GM23248 (cell line): ENCODE data around the gene PSD. TPM values are rescaled to one million over a fixed set of nuclear protein-coding genes. Genes with fewer than 3 reads are reported as not detected.
A peak's percentile ranks its signal among the peaks of the same experiment; 100 is the strongest.

Experiments used
- DNase-seq: peaks from one replicate; pipeline ENCODE4 v3.0.0-alpha.2; 2015
- H2AFZ ChIP-seq: fragments of 200-600 bp; sonication (generic); 2 replicates; pipeline ENCODE4 v1.6.1; 2016; ENCODE audit warnings: antibody characterized with exemption
- H3F3A ChIP-seq: fragments of 200-600 bp; sonication (generic); 2 replicates; pipeline ENCODE4 v1.6.1; 2016; ENCODE audit warnings: mild to moderate bottlenecking, antibody characterized with exemption, mixed run types; ENCODE audit not compliant: insufficient read depth
- H3K27ac ChIP-seq: fragments of 200-600 bp; sonication (generic); 2 replicates; pipeline ENCODE4 v1.5.1; 2016; ENCODE audit warnings: mild to moderate bottlenecking
- H3K27me3 ChIP-seq: fragments of 200-600 bp; sonication (generic); replicated peaks from 2 replicates; pipeline ENCODE4 v1.6.1; 2016; ENCODE audit warnings: mild to moderate bottlenecking; ENCODE audit not compliant: insufficient read depth
- H3K36me3 ChIP-seq: fragments of 200-600 bp; sonication (generic); 2 replicates; pipeline ENCODE4 v1.6.1; 2016; ENCODE audit warnings: low read depth, mild to moderate bottlenecking
- H3K4me1 ChIP-seq: fragments of 200-600 bp; sonication (generic); 2 replicates; pipeline ENCODE4 v1.6.1; 2016; ENCODE audit warnings: mild to moderate bottlenecking; ENCODE audit not compliant: insufficient read depth
- H3K4me2 ChIP-seq: fragments of 200-600 bp; sonication (generic); one replicate; pipeline ENCODE4 v1.6.1; 2016; ENCODE audit warnings: mild to moderate bottlenecking; ENCODE audit not compliant: unreplicated experiment
- H3K4me3 ChIP-seq: fragments of 200-600 bp; sonication (generic); 2 replicates; pipeline ENCODE4 v1.5.1; 2016; ENCODE audit warnings: mild to moderate bottlenecking
- H3K79me2 ChIP-seq: fragments of 200-600 bp; sonication (generic); 2 replicates; pipeline ENCODE4 v1.6.1; 2016; ENCODE audit warnings: mild to moderate bottlenecking; ENCODE audit not compliant: insufficient read depth
- H3K9ac ChIP-seq: fragments of 200-600 bp; sonication (generic); 2 replicates; pipeline ENCODE4 v1.6.1; 2016; ENCODE audit warnings: mild to moderate bottlenecking
- H3K9me2 ChIP-seq: fragments of 200-600 bp; sonication (generic); 2 replicates; pipeline ENCODE4 v1.6.1; 2016; ENCODE audit warnings: mixed run types, mild to moderate bottlenecking, moderate library complexity; ENCODE audit not compliant: insufficient read depth
- H3K9me3 ChIP-seq: fragments of 200-600 bp; sonication (generic); one replicate; pipeline ENCODE4 v1.6.1; 2017; ENCODE audit warnings: low read depth
- H4K20me1 ChIP-seq: fragments of 200-600 bp; sonication (generic); 2 replicates; pipeline ENCODE4 v1.6.0; 2016; ENCODE audit not compliant: insufficient read depth
- EZH2 ChIP-seq: fragments of 200-600 bp; sonication (generic); IDR thresholded peaks from 2 replicates; pipeline ENCODE4 v1.6.1; 2018; ENCODE audit warnings: antibody characterized with exemption, mild to moderate bottlenecking; ENCODE audit not compliant: insufficient read depth, poor library complexity, severe bottlenecking
- EZH2phosphoT487 ChIP-seq: fragments of 200-600 bp; sonication (generic); IDR thresholded peaks from 2 replicates; pipeline ENCODE4 v1.6.1; 2018; ENCODE audit warnings: antibody characterized with exemption, moderate library complexity, mild to moderate bottlenecking, low read depth; ENCODE audit not compliant: insufficient read depth
- WGBS, 2 experiments: methylation state at CpG; one replicate each; pipeline ENCODE4 v1.1.6; 2015 to 2017; ENCODE audit warnings: low lambda C conversion rate in 2 of 2, low coverage in 1 of 2; ENCODE audit errors: missing lambda C conversion rate in 2 of 2; 5-methylcytosine and 5-hydroxymethylcytosine counted together
- in situ Hi-C: fragments of 300-500 bp; cut with MboI; formaldehyde crosslinking; loops from 2 replicates; pipeline ENCODE4 v1.15.0; 2020
- polyA plus RNA-seq: library from polyadenylated mRNA; unstranded; fragments of >200 nt; fragmentation: Nextera tagmentation; extraction: Ambion mirVana; gene quantifications from 2 replicates; pipeline ENCODE4 v1.2.1, GENCODE V29; 2016
- total RNA-seq: library from RNA; depleted of rRNA; stranded (reverse); fragments of >200 nt; shearing (Covaris generic); gene quantifications from 2 replicates; pipeline ENCODE4 v1.2.3, GENCODE V29; 2014

Gene PSD
- total and polyA plus RNA-seq, 2 experiments from 2014 or later = 1.8 to 11.3 TPM

DNA sequence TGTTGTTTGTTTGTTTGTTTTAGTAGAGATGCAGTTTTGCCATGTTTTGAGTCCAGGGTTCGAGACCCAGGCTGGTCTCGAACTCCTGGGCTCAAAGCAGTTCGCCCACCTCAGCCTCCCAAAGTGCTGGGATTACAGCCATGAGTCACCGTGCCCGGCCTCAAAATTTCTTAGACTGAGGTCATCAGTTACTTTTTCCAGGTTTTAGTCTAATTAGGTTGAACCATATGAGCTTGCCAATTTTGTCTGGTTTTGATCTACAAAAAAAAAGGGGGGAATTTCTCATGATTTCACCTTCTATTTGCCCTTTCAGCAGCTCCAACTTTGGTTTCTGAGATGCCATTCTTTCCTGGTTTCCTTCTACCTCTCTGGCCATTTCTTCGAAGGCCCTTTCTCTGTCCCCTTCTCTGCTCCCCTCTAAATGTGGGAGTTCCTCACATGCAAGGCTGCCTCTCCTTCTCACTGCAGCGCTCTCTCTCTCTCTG is 8.3 kb upstream of the PSD start:
- Histone ChIP-seq H3K9me2 (no peaks in the 10 kb centered on the region), H4K20me1 (no peaks in the 10 kb centered on the region), H2AFZ (no peak overlapping the region), H3K27me3 (no peaks in the 10 kb centered on the region), H3K27ac (no peak overlapping the region), H3K79me2 (peaks cover 24% of the 10 kb centered on the region), H3K36me3 (no peaks in the 10 kb centered on the region), H3K9me3 (no peaks in the 10 kb centered on the region), H3K4me1 (peaks cover 23% of the 10 kb centered on the region; the same call in 1 of the 2 replicates), H3F3A (peaks cover 12% of the 10 kb centered on the region; the same call in 1 of the 2 replicates), H3K4me2 (no peak overlapping the region), H3K4me3 (no peak overlapping the region), H3K9ac (no peak overlapping the region)
- DNase-seq = peak; percentile 53
- WGBS, 2 experiments = 62% methylated on average over 7 of the region's 7 CpGs
- no peak for TF ChIP-seq EZH2phosphoT487
- TF ChIP-seq EZH2 = no peak
- in situ Hi-C loops = no loop called here

GRCh38 chr10:102425444-102425843 is 6.9 kb upstream of the PSD start:
- DNase-seq = no peak
- TF ChIP-seq EZH2phosphoT487 (no peak), EZH2 (no peak)
- H3K9me3 ChIP-seq = no peaks in the 10 kb centered on the region
- H3K27me3 ChIP-seq = no peaks in the 10 kb centered on the region
- H3K4me1 ChIP-seq = peaks cover 17% of the 10 kb centered on the region; the same call in 1 of the 2 replicates
- H3K79me2 ChIP-seq = peaks cover 10% of the 10 kb centered on the region; the same call in 1 of the 2 replicates
- no peak overlapping the region for H3K9ac ChIP-seq
- H3K27ac ChIP-seq = no peak overlapping the region
- in situ Hi-C loops = no loop called here
- H3K4me2 ChIP-seq = no peak overlapping the region
- 83 to 100% methylated on average over 1 of the region's 1 CpG for WGBS, 2 experiments
- H2AFZ ChIP-seq = no peak overlapping the region
- H4K20me1 ChIP-seq = no peaks in the 10 kb centered on the region
- H3K4me3 ChIP-seq = no peak overlapping the region
- no peaks in the 10 kb centered on the region for H3K9me2 ChIP-seq
- no peaks in the 10 kb centered on the region for H3K36me3 ChIP-seq
- peaks cover 13% of the 10 kb centered on the region; the same call in 1 of the 2 replicates for H3F3A ChIP-seq

DNA sequence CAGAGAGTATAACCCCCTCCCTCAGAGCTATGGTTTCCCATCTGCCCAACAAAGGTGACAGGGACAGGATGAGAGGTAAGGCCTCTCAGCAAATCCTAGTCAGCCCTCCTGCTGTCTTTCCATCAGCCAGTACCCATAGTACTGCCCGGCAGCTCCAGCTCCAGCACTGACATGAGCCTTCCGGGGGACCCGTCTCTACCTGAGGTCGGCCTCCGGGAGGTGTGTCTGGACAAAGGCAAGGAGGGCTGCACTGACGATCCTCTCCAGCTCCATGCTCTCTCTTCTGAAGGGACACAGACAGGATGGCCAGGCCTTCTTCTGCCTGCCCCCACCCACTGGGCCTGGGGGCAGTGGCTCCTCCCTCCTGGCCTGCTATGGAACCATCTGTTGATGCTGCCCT is 6.3 kb upstream of the PSD start:
- H3K27ac ChIP-seq = no peak overlapping the region
- TF ChIP-seq EZH2 (no peak), EZH2phosphoT487 (no peak)
- no peaks in the 10 kb centered on the region for H3K27me3 ChIP-seq
- H3K79me2 ChIP-seq = peaks cover 6% of the 10 kb centered on the region; the same call in 1 of the 2 replicates
- peaks cover 18% of the 10 kb centered on the region for H3F3A ChIP-seq
- H4K20me1 ChIP-seq = no peaks in the 10 kb centered on the region
- H3K4me2 ChIP-seq = no peak overlapping the region
- DNase-seq = no peak
- no peaks in the 10 kb centered on the region for H3K36me3 ChIP-seq
- H3K4me1 ChIP-seq = peaks cover 19% of the 10 kb centered on the region
- no peaks in the 10 kb centered on the region for H3K9me3 ChIP-seq
- 80 to 83% methylated on average over 6 of the region's 6 CpGs for WGBS, 2 experiments
- H3K9ac ChIP-seq = no peak overlapping the region
- in situ Hi-C loops = no loop called here
- H3K9me2 ChIP-seq = no peaks in the 10 kb centered on the region
- H3K4me3 ChIP-seq = no peak overlapping the region
- H2AFZ ChIP-seq = no peak overlapping the region

DNA sequence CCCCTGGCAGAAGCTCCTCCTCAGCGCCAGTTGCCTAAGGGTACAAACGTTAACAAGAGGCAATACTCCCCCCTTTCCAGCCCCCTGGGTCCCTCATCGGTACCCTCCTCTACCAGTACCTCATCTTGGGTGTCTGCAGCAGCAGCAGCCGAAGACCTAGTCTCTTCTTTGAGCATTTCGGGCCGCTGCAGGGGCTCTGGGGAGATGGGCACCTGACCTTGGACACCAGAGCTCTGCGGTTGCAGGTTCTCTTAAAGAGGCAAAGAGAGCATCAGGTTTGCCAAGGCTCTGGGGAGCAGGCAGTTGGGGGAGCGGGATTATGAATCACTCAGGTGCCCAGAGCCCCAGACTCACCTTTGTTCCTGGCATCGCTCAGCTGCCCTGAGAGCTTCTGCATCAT is 5.6 kb upstream of the PSD start:
- Histone ChIP-seq H3K4me1 (peaks cover 25% of the 10 kb centered on the region), H3K79me2 (peaks cover 6% of the 10 kb centered on the region; the same call in 1 of the 2 replicates), H3K27me3 (no peaks in the 10 kb centered on the region), H3K4me3 (no peak overlapping the region), H3K9ac (no peak overlapping the region), H3K9me3 (no peaks in the 10 kb centered on the region), H3F3A (peaks cover 19% of the 10 kb centered on the region), H3K36me3 (no peaks in the 10 kb centered on the region), H3K27ac (no peak overlapping the region), H3K9me2 (no peaks in the 10 kb centered on the region), H2AFZ (no peak overlapping the region), H4K20me1 (no peaks in the 10 kb centered on the region), H3K4me2 (no peak overlapping the region)
- in situ Hi-C loops = no loop called here
- no peak for TF ChIP-seq EZH2phosphoT487
- TF ChIP-seq EZH2 = no peak
- DNase-seq = no peak
- 82 to 88% methylated on average over 9 of the region's 9 CpGs for WGBS, 2 experiments
